ENCODE measurements around the gene PPP2R2D. TPM values are rescaled to one million over a fixed set of nuclear protein-coding genes. Genes with fewer than 3 reads are reported as not detected.

Gene PPP2R2D
- total and polyA plus RNA-seq, 9 donors = 25.2 to 33.2 (median 28.4) TPM

DNA sequence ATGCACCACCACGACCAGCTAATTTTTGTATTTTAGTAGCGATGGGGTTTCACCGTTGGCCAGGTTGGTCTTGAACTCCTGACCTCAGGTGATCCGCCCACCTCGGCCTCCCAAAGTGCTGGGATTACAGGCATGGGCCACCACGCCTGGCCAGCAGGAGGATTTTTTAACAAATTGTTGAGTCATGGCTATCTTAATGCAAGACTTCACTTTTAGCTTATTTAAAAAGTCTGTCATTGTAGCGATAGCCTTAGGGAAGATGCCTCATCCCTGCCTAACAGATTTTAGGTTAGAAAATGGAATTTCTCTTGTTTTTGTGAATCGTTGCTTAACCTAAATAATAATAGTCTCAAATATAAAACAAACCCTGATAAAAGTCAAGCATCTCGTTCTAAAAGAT, 35.5 kb downstream of the PPP2R2D start:
- Histone ChIP-seq H3K27ac (ENCODE audit: low read length) (no peak overlapping the region), H3K9me3 (replicated peaks; ENCODE audit: control insufficient read depth, low read depth, low read length) (no peaks in the 10 kb centered on the region), H3K4me3 (ENCODE audit: low read length) (no peak overlapping the region), H3K27me3 (ENCODE audit: control insufficient read depth, insufficient read depth, low read length) (no peaks in the 10 kb centered on the region), H3K36me3 (ENCODE audit: control insufficient read depth, insufficient read depth, low read length) (peaks cover 43% of the 10 kb centered on the region), H3K4me1 (ENCODE audit: control insufficient read depth, insufficient read depth, low read length) (peaks cover 9% of the 10 kb centered on the region)
- 73% methylated on average over 3 of the region's 9 CpGs for whole genome bisulfite sequencing (ENCODE audit: insufficient coverage)
- no peak for DNase-seq

DNA sequence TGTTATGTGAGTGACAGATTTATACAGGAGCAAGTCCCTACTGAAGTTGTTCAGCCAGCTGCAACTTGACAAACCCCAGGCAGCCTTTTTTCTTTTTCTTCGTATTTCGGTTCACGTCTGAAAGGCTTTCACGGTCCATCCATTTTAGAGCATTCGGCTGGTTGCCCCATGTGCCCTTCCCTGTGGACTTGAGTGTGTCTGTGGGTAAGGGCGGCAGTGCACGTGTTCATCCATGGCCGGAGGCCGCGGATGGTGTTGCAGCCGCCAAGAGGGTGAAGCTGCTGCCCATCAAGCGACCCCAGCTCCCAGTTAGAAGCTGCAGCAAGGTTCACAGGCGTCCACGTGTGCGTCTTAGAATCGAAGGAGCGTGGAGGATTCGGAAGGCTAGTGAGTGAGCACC, 35.9 kb downstream of the PPP2R2D start:
- WGBS (ENCODE audit: insufficient coverage) = 82% methylated on average over 12 of the region's 18 CpGs
- Histone ChIP-seq H3K9me3 (replicated peaks; ENCODE audit: control insufficient read depth, low read depth, low read length) (no peaks in the 10 kb centered on the region), H3K4me1 (ENCODE audit: control insufficient read depth, insufficient read depth, low read length) (peaks cover 6% of the 10 kb centered on the region)

DNA sequence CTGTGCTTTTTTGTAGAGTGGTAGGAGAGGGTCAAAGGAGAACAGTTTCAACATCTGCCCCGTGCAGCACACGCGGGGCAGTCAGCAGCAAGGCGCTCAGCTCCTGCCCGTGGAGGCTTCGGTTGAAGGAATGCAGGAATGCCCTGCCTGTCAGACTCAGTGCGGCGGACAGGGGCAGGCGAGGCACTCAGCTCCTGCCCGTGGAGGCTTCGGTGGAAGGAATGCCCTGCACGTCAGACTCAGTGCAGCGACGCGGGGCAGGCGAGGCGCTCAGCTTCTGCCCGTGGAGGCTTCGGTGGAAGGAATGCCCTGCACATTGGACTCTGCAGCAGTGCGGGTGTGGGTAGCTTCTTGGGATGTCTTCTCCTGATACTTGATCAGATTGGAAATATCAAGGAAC, 37.0 kb downstream of the PPP2R2D start:
- no peak for DNase-seq
- H3K27ac ChIP-seq (ENCODE audit: low read length) = no peak overlapping the region
- H3K27me3 ChIP-seq (ENCODE audit: control insufficient read depth, insufficient read depth, low read length) = no peaks in the 10 kb centered on the region
- H3K9me3 ChIP-seq (replicated peaks; ENCODE audit: control insufficient read depth, low read depth, low read length) = no peaks in the 10 kb centered on the region
- H3K4me3 ChIP-seq (ENCODE audit: low read length) = no peak overlapping the region
- H3K4me1 ChIP-seq (ENCODE audit: control insufficient read depth, insufficient read depth, low read length) = no peaks in the 10 kb centered on the region
- 85% methylated on average over 11 of the region's 20 CpGs for WGBS (ENCODE audit: insufficient coverage)
- H3K36me3 ChIP-seq (ENCODE audit: control insufficient read depth, insufficient read depth, low read length) = peaks cover 50% of the 10 kb centered on the region

More for the DNA sequence above, 35.9 kb downstream of the PPP2R2D start:
- Histone ChIP-seq H3K27ac (ENCODE audit: low read length) (no peak overlapping the region), H3K4me3 (ENCODE audit: low read length) (no peak overlapping the region), H3K36me3 (ENCODE audit: control insufficient read depth, insufficient read depth, low read length) (peaks cover 46% of the 10 kb centered on the region), H3K27me3 (ENCODE audit: control insufficient read depth, insufficient read depth, low read length) (no peaks in the 10 kb centered on the region)
- no peak for DNase-seq

DNA sequence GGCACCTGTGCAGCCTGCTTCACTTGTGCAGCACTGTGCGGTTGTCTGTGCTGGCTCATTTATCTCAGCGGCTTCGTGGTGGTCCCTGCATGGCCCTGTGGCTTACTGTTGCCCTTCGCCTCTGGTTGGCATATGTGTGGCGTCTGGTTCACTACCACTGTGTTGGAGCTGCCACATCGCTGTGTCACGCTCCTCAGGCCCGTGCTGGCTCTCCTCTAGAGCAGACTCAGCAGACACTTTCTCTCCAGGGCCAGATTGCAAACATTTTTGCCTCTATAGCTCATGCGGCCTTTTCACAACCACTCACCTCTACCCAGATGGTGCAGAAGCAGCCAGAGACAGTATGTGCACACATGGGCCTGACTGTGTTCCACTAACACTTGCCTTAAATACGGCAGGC, 37.9 kb downstream of the PPP2R2D start:
- H3K27me3 ChIP-seq (ENCODE audit: control insufficient read depth, insufficient read depth, low read length) = no peaks in the 10 kb centered on the region
- H3K36me3 ChIP-seq (ENCODE audit: control insufficient read depth, insufficient read depth, low read length) = peaks cover 56% of the 10 kb centered on the region
- H3K27ac ChIP-seq (ENCODE audit: low read length) = no peak overlapping the region
- H3K9me3 ChIP-seq (replicated peaks; ENCODE audit: control insufficient read depth, low read depth, low read length) = no peaks in the 10 kb centered on the region
- H3K4me3 ChIP-seq (ENCODE audit: low read length) = no peak overlapping the region
- DNase-seq = no peak
- no peaks in the 10 kb centered on the region for H3K4me1 ChIP-seq (ENCODE audit: control insufficient read depth, insufficient read depth, low read length)
- WGBS (ENCODE audit: insufficient coverage) = 95% methylated on average over 9 of the region's 10 CpGs

DNA sequence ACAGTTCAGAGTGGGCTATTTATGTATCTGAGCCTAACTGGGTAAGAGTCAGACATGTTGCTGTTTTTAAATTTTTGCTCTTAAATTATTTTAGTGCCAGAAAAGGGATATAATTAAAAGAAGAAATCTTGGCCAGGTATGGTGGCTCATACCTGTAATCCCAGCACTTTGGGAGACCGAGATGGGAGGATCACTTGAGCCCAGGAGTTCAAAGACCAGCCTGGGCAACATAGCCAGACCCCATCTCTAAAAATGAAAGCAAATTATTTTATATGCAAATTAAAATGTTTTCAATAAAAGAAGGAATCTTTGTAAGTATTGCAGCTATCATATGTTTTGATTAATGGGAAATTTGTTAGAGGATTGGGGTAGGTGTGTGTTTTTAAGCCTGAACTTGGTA, 41.6 kb downstream of the PPP2R2D start:
- Histone ChIP-seq H3K36me3 (ENCODE audit: control insufficient read depth, insufficient read depth, low read length) (peaks cover 63% of the 10 kb centered on the region), H3K27me3 (ENCODE audit: control insufficient read depth, insufficient read depth, low read length) (no peaks in the 10 kb centered on the region), H3K27ac (ENCODE audit: low read length) (no peak overlapping the region), H3K4me3 (ENCODE audit: low read length) (no peak overlapping the region), H3K4me1 (ENCODE audit: control insufficient read depth, insufficient read depth, low read length) (no peaks in the 10 kb centered on the region), H3K9me3 (replicated peaks; ENCODE audit: control insufficient read depth, low read depth, low read length) (no peaks in the 10 kb centered on the region)
- no peak for DNase-seq
- no CpG with 5 or more reads among the region's 1 CpG for WGBS (ENCODE audit: insufficient coverage)

DNA sequence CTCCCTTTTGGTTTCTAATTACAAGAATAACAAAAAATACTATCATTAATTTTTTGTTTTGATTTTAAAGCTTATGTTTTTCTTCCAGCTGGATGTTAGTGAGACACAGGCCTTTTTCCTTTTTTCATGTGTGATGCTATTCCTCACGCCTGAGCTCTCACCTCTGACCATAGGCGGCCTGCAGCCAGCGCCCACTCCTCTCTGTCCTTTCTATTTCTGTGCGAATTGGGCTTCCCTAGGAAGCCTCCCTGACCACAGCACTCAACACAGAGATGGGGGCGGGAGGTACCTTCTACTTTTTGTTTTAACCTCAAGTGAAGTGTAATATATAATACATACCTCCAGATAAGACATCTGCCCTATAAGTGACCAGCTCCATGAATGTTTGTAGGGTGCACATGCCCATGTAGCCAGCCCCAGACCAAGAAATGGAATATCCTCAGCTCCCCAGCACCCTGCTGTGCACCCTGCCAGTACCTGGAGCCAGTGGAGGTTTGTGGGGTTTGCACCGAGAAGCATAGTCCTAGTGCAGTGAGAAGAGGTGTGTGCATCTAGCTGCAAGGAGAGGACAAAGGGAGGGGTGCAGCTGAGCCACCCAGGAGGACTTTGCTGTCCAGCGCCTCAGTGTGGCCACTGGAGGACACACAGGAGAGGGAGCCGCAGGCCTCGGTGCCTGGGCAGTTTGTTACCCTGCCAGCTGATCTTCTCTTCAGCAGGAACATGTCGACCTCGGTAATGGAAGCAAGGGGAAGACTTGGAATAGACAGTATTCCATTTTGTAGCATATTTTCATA, 42.4 kb downstream of the PPP2R2D start:
- Histone ChIP-seq H3K9me3 (replicated peaks; ENCODE audit: control insufficient read depth, low read depth, low read length) (no peaks in the 10 kb centered on the region), H3K4me3 (ENCODE audit: low read length) (no peak overlapping the region), H3K36me3 (ENCODE audit: control insufficient read depth, insufficient read depth, low read length) (peaks cover 65% of the 10 kb centered on the region), H3K27ac (ENCODE audit: low read length) (no peak overlapping the region), H3K27me3 (ENCODE audit: control insufficient read depth, insufficient read depth, low read length) (no peaks in the 10 kb centered on the region), H3K4me1 (ENCODE audit: control insufficient read depth, insufficient read depth, low read length) (no peaks in the 10 kb centered on the region)
- WGBS (ENCODE audit: insufficient coverage) = 69% methylated on average over 7 of the region's 11 CpGs
- DNase-seq = no peak

DNA sequence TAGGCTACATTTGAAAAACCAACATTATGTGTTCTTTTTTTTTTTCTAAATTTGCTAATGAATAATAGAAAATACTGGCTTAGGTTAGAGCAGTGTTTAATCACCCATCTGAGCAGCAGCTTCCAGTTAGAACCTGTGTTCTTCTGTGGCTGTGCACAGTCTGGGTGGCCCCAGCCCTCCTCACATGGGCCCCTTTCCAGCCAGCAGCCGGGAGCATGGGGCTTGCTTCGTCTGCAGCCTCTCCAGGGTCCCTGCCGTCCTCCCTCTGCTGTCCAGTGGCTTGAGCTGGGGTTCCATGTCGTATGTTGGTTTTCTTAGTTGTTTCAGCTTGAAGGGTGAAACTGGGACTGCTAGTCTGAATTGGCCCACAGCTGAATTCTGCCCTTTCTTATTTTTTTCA, 43.6 kb downstream of the PPP2R2D start:
- Histone ChIP-seq H3K36me3 (ENCODE audit: control insufficient read depth, insufficient read depth, low read length) (peaks cover 70% of the 10 kb centered on the region), H3K27ac (ENCODE audit: low read length) (no peak overlapping the region), H3K27me3 (ENCODE audit: control insufficient read depth, insufficient read depth, low read length) (no peaks in the 10 kb centered on the region), H3K4me1 (ENCODE audit: control insufficient read depth, insufficient read depth, low read length) (no peaks in the 10 kb centered on the region), H3K9me3 (replicated peaks; ENCODE audit: control insufficient read depth, low read depth, low read length) (no peaks in the 10 kb centered on the region), H3K4me3 (ENCODE audit: low read length) (no peak overlapping the region)
- DNase-seq = no peak
- WGBS (ENCODE audit: insufficient coverage) = no CpG with 5 or more reads among the region's 4 CpGs

DNA sequence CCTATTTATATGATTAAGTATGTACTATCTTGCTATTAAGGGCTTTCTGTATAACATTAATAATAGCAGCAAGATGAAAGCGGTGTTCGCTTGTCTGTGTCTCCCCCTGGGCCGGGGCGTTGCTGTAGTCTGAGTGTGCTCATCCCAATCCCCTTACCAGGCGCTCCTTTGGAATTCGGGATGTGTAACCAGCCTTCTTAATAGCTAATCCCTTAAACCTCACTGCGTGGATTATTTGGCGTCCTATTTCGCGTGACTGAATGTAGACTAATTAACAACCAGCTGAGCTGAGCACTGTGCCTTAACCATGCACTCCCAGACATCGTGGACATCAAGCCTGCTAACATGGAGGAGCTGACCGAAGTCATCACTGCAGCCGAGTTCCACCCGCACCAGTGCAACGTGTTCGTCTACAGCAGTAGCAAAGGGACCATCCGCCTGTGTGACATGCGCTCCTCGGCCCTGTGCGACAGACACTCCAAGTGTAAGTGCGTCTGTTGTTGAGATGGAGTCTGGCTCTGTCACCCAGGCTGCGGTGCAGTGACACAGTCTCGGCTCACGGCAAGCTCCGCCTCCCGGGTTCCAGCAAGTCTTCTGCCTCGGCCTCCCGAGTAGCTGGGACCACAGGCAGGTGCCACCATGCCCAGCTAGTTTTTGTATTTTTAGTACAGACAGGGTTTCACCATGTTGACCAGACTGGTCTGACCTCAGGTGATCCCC, 44.3 kb downstream of the PPP2R2D start:
- Histone ChIP-seq H3K27me3 (ENCODE audit: control insufficient read depth, insufficient read depth, low read length) (no peaks in the 10 kb centered on the region), H3K4me3 (ENCODE audit: low read length) (no peak overlapping the region), H3K27ac (ENCODE audit: low read length) (no peak overlapping the region), H3K36me3 (ENCODE audit: control insufficient read depth, insufficient read depth, low read length) (peaks cover 75% of the 10 kb centered on the region), H3K4me1 (ENCODE audit: control insufficient read depth, insufficient read depth, low read length) (no peaks in the 10 kb centered on the region), H3K9me3 (replicated peaks; ENCODE audit: control insufficient read depth, low read depth, low read length) (no peaks in the 10 kb centered on the region)
- DNase-seq = no peak
- WGBS (ENCODE audit: insufficient coverage) = 93% methylated on average over 25 of the region's 28 CpGs

DNA sequence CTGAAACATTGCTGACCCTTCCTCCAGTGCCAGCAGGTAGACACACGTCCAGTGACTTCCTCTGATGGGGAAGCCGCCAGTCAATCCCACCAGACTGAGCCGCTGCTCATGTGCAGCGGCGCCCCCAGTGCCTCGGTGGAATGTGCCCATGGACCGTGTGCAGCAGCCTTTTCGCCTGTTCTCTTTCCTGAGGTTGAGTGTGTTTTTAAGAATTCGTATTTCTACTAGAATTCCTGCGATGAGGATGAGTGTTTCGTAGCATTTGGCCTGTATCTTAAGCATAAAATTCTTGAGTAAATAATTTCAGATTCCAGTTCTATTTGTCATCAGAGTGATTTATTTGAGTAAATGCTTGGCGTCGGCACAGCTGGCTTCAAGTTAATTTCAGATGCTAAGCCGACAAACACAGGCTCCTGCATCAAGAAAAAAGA, 45.5 kb downstream of the PPP2R2D start:
- WGBS (ENCODE audit: insufficient coverage) = 89% methylated on average over 3 of the region's 14 CpGs
- Histone ChIP-seq H3K36me3 (ENCODE audit: control insufficient read depth, insufficient read depth, low read length) (peaks cover 77% of the 10 kb centered on the region), H3K4me3 (ENCODE audit: low read length) (no peak overlapping the region), H3K4me1 (ENCODE audit: control insufficient read depth, insufficient read depth, low read length) (no peaks in the 10 kb centered on the region), H3K27ac (ENCODE audit: low read length) (no peak overlapping the region), H3K27me3 (ENCODE audit: control insufficient read depth, insufficient read depth, low read length) (no peaks in the 10 kb centered on the region), H3K9me3 (replicated peaks; ENCODE audit: control insufficient read depth, low read depth, low read length) (no peaks in the 10 kb centered on the region)
- no peak for DNase-seq

DNA sequence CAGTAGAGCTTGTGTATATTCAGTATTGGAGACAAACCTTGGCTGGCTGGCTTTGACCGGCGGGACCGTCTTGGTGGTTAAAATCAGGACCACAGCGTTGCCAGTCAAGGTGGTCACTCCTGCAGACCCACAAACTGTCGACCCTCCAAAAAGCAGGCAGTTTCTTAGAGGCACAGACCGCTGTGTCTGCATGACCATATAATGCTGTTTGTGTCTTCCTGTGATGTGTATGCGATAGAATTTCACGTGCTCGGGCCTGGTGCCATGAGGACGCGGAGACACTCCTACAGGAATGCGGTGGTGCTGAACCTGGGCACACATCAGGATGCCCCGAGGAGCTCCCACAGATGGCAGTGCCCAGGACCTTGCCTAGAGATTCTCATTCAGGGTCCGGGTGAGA, 46.1 kb downstream of the PPP2R2D start:
- no peaks in the 10 kb centered on the region for H3K27me3 ChIP-seq (ENCODE audit: control insufficient read depth, insufficient read depth, low read length)
- H3K4me1 ChIP-seq (ENCODE audit: control insufficient read depth, insufficient read depth, low read length) = no peaks in the 10 kb centered on the region
- H3K4me3 ChIP-seq (ENCODE audit: low read length) = no peak overlapping the region
- no peak for DNase-seq
- H3K27ac ChIP-seq (ENCODE audit: low read length) = no peak overlapping the region
- H3K9me3 ChIP-seq (replicated peaks; ENCODE audit: control insufficient read depth, low read depth, low read length) = no peaks in the 10 kb centered on the region
- 96% methylated on average over 13 of the region's 14 CpGs for WGBS (ENCODE audit: insufficient coverage)
- H3K36me3 ChIP-seq (ENCODE audit: control insufficient read depth, insufficient read depth, low read length) = peaks cover 78% of the 10 kb centered on the region
